Lower leg skin (tissue), 3 donors: ENCODE results near the gene LITAFD.

Experiments used
- POLR2A ChIP-seq, 2 donors: fragments of 450-650 bp; IDR thresholded peaks; one replicate each; pipeline ENCODE4 v1.6.1; 2016 to 2017; ENCODE audit warnings: antibody characterized with exemption in 2 of 2, mild to moderate bottlenecking in 1 of 2, moderate library complexity in 1 of 2
- TF ChIP-seq, protein P1 (sequence below), 3 donors: fragments of 450-650 bp; IDR thresholded peaks; one replicate each; pipeline ENCODE4 v1.5.1; 2016; ENCODE audit warnings: antibody characterized with exemption in 3 of 3, mild to moderate bottlenecking in 3 of 3, moderate library complexity in 2 of 3

DNA sequence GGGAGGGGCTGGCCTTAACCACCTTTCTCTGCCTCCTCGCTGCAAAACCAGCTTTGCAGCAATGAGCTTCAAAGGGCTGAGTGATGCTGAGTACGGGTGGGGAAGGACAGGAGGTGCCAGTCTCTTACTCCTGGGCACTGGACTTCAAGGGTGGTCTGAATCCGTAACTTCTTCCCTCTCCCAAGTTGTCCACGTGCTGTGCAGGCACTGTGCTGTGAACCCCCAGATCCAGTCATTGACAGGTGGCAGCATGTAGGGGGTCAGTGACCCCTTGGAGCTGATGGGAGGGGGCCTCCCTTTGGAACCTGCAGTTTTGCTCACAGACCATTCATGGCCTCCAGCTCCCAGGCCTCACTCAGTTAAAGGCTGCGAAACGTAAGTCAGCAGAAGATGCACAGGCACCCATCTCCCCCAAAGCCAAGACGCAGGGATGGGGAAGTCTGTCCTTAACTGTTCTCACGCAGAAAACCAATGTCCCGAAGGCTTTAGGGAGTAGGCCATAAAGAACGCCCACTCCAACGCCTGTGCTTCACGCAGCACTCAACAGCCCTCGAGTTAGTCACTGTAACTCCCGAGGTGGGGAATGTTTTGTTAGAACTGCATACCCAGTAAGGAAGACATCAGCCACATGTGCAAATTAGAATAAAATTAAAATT, 7.9 kb downstream of the LITAFD start:
- no peak for TF ChIP-seq POLR2A (IDR thresholded peaks at IDR 0.05)
- TF ChIP-seq, protein P1, sequence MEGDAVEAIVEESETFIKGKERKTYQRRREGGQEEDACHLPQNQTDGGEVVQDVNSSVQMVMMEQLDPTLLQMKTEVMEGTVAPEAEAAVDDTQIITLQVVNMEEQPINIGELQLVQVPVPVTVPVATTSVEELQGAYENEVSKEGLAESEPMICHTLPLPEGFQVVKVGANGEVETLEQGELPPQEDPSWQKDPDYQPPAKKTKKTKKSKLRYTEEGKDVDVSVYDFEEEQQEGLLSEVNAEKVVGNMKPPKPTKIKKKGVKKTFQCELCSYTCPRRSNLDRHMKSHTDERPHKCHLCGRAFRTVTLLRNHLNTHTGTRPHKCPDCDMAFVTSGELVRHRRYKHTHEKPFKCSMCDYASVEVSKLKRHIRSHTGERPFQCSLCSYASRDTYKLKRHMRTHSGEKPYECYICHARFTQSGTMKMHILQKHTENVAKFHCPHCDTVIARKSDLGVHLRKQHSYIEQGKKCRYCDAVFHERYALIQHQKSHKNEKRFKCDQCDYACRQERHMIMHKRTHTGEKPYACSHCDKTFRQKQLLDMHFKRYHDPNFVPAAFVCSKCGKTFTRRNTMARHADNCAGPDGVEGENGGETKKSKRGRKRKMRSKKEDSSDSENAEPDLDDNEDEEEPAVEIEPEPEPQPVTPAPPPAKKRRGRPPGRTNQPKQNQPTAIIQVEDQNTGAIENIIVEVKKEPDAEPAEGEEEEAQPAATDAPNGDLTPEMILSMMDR (IDR thresholded peaks at IDR 0.05), result no peak
